Mucosa of descending colon (tissue), 3 donors: ENCODE data around the gene COL4A4. TPM values are rescaled to one million over a fixed set of nuclear protein-coding genes. Genes with fewer than 3 reads are reported as not detected.
A peak's percentile ranks its signal among the peaks of the same experiment; 100 is the strongest.

Source experiments
- ATAC-seq: fragments of 200-7000 bp; cut with Tn5 transposase; one replicate; pipeline ENCODE4 v1.9.1; 2020; ENCODE audit warnings: mild to moderate bottlenecking, moderate library complexity
- DNase-seq, 3 donors: peaks; one replicate each; pipeline ENCODE4 v3.0.0-alpha.2; 2020
- H3K36me3 ChIP-seq: fragments of 200-600 bp; one replicate; pipeline ENCODE4 v1.8.0; 2021; ENCODE audit warnings: low read depth, mild to moderate bottlenecking
- H3K4me1 ChIP-seq: fragments of 200-600 bp; one replicate; pipeline ENCODE4 v1.8.0; 2021; ENCODE audit warnings: low read depth, mild to moderate bottlenecking
- H3K4me3 ChIP-seq: fragments of 200-600 bp; one replicate; pipeline ENCODE4 v1.8.0; 2021; ENCODE audit warnings: mild to moderate bottlenecking
- H3K9me3 ChIP-seq: fragments of 200-600 bp; one replicate; pipeline ENCODE4 v1.8.0; 2021; ENCODE audit warnings: mild to moderate bottlenecking
- CTCF ChIP-seq: fragments of 200-600 bp; IDR thresholded peaks from one replicate; pipeline ENCODE4 v1.8.0; 2022; ENCODE audit warnings: antibody characterized with exemption, mild to moderate bottlenecking
- intact Hi-C, 2 donors: fragments of 100-400 bp; cut with DNase I in 1 of 2; cut with micrococcal nuclease in 1 of 2; formaldehyde crosslinking; loops; one replicate each; pipeline versions ENCODE4 v1.11.0 to v1.11.1; 2022; cut with DNase I, micrococcal nuclease
- total RNA-seq, 3 donors: library from RNA; stranded (reverse); fragmentation: NEBNext Ultra II Directional in 2 of 3; extraction: Animal tissue kit (Norgen Biotek cat#: 25700) in 2 of 3; gene quantifications; one replicate each; pipeline versions ENCODE4 v1.2.1 to v1.2.4, GENCODE V29; 2021 to 2023
- donor health status: DM: no; HTN: no; CAD: no; lungs with moderate emphysema.
- donor health status: DM: no; HTN: no; CAD: no.
- donor health status: DM: no; HTN: yes; CAD: no.

COL4A4 gene
- total RNA-seq, 3 donors from 2014 or later: 0.44 to 1.2 (median 1.1) TPM

GRCh38 chr2:227160164-227160563 lies 3.8 kb downstream of the COL4A4 start:
- no peaks in the 10 kb centered on the region for H3K36me3 ChIP-seq
- H3K4me1 ChIP-seq: peaks cover 15% of the 10 kb centered on the region
- H3K9me3 ChIP-seq: no peaks in the 10 kb centered on the region
- TF ChIP-seq CTCF: no peak
- intact Hi-C loops: no loop called here
- ATAC-seq (no peak), DNase-seq (no peak)
- no peak overlapping the region for H3K4me3 ChIP-seq

- Histone ChIP-seq H3K36me3 (no peaks in the 10 kb centered on the region), H3K4me3 (no peak overlapping the region), H3K9me3 (no peaks in the 10 kb centered on the region), H3K4me1 (no peaks in the 10 kb centered on the region)
- no peak for ATAC-seq
- intact Hi-C loops: no loop called here
- TF ChIP-seq CTCF: no peak
- DNase-seq: no peak
These were observed 8.8 kb downstream of the COL4A4 start for GRCh38 chr2:227154986-227155774.

DNA sequence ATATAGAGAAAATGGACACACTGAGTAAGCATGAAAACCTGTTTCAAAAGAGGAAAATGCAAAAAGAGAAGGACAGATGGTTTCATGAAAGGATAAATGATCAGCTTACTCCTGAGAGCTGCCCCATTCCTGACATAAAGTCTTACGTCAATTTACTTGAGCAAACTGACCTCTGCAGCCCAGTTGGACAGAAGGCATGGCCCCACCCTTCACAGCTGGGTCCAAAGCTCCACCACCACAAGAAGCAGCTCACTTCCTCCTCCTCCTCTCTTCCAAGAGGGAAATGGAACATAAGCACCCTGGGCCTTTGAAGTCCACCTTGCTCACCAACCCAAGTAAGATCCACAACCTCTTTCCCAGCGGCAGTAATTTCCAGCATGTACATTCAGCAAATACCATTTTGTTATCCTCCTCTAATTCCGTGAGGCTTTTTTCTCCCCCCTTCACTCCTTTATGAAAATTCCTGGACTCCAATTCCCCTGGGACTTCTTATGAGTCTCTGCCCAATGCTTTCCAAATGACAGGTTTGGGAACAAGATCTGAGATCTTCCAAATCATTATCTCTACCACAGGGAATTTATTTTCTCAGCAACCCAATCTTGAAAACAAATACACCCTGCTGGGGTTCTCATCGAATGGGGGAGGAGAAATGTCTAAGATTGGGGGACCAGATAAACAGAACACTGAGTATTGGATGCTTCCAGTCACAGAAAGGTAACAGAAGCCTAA lies 10.1 kb downstream of the COL4A4 start:
- Histone ChIP-seq H3K4me3 (no peak overlapping the region), H3K36me3 (no peaks in the 10 kb centered on the region), H3K4me1 (no peaks in the 10 kb centered on the region), H3K9me3 (no peaks in the 10 kb centered on the region)
- DNase-seq (peak; percentile 44 to 65 (median 60)), ATAC-seq (peak; percentile 97)
- TF ChIP-seq CTCF: no peak
- intact Hi-C loops: no loop called here

DNA sequence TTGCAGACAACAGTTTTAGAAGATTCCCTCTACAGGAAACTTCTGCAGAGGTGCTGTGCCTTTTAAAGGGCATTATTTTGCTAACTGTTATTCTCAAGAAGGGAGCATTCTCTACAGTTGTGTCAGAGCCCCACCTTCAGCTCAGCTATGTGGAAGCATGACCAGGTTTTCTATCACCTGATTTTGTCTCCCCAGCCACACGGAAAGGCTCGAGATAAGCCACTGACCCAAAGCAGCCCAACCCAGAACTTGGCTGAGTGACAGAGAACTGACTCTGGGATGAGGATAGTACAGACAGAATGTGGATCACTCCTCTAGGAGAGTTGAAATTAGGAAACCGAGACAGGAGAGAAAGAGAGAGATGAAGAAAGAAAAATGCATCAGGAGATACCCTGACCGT lies 10.7 kb downstream of the COL4A4 start:
- H3K4me1 ChIP-seq: no peaks in the 10 kb centered on the region
- no peak overlapping the region for H3K4me3 ChIP-seq
- H3K9me3 ChIP-seq: no peaks in the 10 kb centered on the region
- intact Hi-C loops: no loop called here
- DNase-seq (no peak), ATAC-seq (peak; percentile 45)
- no peak for TF ChIP-seq CTCF
- no peaks in the 10 kb centered on the region for H3K36me3 ChIP-seq

DNA sequence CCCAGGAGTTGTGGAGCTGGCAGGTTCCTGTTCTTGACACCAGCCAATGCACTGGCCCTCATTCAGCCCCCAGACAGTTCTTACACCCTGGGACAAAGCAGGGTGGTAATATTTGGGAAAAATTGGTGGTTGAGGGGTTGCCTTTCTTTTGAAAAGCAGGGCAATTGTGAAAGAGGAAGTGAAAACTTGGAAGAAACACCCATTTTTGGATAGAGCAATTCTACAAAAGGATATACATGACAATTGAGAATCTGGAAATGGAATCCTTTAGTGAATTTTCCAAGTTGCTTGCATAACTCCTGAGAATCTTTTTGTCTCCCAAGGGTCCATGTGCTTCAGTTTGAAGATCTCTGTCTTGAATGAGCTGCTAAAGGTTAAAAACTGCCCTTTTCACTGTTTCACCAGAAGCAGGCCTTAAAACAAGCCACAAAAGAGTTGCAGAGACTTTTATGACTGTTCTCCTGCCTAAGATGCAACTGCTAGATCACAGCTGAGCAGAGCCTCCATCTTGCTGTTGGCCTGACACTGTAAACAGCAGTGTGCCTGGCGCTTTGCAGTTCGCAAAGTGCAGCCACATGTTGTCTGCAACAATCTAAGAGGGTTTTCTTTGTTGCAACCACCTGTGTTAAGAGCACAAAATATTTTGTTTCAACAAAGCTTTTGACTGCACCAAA lies 11.8 kb downstream of the COL4A4 start:
- intact Hi-C loops: no loop called here
- DNase-seq (no peak), ATAC-seq (no peak)
- Histone ChIP-seq H3K4me1 (no peaks in the 10 kb centered on the region), H3K9me3 (no peaks in the 10 kb centered on the region), H3K36me3 (no peaks in the 10 kb centered on the region), H3K4me3 (no peak overlapping the region)
- TF ChIP-seq CTCF: no peak
